HG03575 (cell line): ENCODE results near the gene PCSK9.
"Not testable (repeated sequence)": the region's sequence is repeated elsewhere in the genome, so short reads cannot be mapped to it uniquely, and the experiment has no call there.

ENCODE experiments used
- ATAC-seq: cut with Tn5 transposase; IDR thresholded peaks from one replicate; pipeline ENCODE4 v1.9.1; 2021; ENCODE audit not compliant: unreplicated experiment, insufficient number of reproducible peaks, low FRiP score; ENCODE audit errors: extremely low read depth

The PCSK9 gene

GRCh38 chr1:55006931-55007330, 32.4 kb upstream of the PCSK9 start:
- no peak for ATAC-seq

GRCh38 chr1:55007625-55008024, 31.7 kb upstream of the PCSK9 start:
- ATAC-seq: no peak

- ATAC-seq: no peak
These were observed 29.0 kb upstream of the PCSK9 start for GRCh38 chr1:55010194-55010886.

- no peak for ATAC-seq
These were observed 28.5 kb upstream of the PCSK9 start for GRCh38 chr1:55010887-55011217.

GRCh38 chr1:55012661-55013060, 26.7 kb upstream of the PCSK9 start:
- ATAC-seq: no peak

GRCh38 chr1:55015123-55015522, 24.2 kb upstream of the PCSK9 start:
- ATAC-seq: no peak

GRCh38 chr1:55015731-55016620, 23.4 kb upstream of the PCSK9 start:
- ATAC-seq: no peak

GRCh38 chr1:55018395-55018794, 21.0 kb upstream of the PCSK9 start:
- no peak for ATAC-seq

- no peak for ATAC-seq
These were observed 17.3 kb upstream of the PCSK9 start for GRCh38 chr1:55021942-55022546.

GRCh38 chr1:55024163-55024562, 15.2 kb upstream of the PCSK9 start:
- ATAC-seq: not testable (repeated sequence)

GRCh38 chr1:55026682-55027081, 12.7 kb upstream of the PCSK9 start:
- ATAC-seq: not testable (repeated sequence)

GRCh38 chr1:55031098-55031497, 8.2 kb upstream of the PCSK9 start:
- ATAC-seq: not testable (repeated sequence)

- no peak for ATAC-seq
These were observed 6.1 kb upstream of the PCSK9 start for GRCh38 chr1:55033265-55033614.

- no peak for ATAC-seq
These were observed 4.7 kb upstream of the PCSK9 start for GRCh38 chr1:55034476-55035133.

- no peak for ATAC-seq
These were observed 3.4 kb upstream of the PCSK9 start for GRCh38 chr1:55035904-55036303.

GRCh38 chr1:55037733-55038551, 1.4 kb upstream of the PCSK9 start:
- ATAC-seq: no peak

- no peak for ATAC-seq
These were observed 853 bp upstream of the PCSK9 start for GRCh38 chr1:55038552-55038838.

- no peak for ATAC-seq
These were observed 390 bp upstream of the PCSK9 start for GRCh38 chr1:55038974-55039341.
